OCI-LY3 (cell line): ENCODE data around the gene LAMB3.

Experiments used
- H2AFZ ChIP-seq: fragments of 200-600, 300-600 bp; shearing (Covaris generic); 2 replicates; pipeline ENCODE4 v1.6.0; 2014; ENCODE audit warnings: antibody characterized with exemption, low read depth, low read length
- H3K27ac ChIP-seq: fragments of 200-600, 300-600 bp; sonication (generic); 2 replicates; pipeline ENCODE4 v1.5.1; 2014; ENCODE audit warnings: mild to moderate bottlenecking, low read length, moderate library complexity, mixed read lengths
- H3K27me3 ChIP-seq: fragments of 200-600, 300-600 bp; sonication (generic); 2 replicates; pipeline ENCODE4 v1.6.1; 2014; ENCODE audit warnings: low read depth, low read length, mixed read lengths
- H3K36me3 ChIP-seq: fragments of 200-600, 300-600 bp; sonication (generic); replicated peaks from 2 replicates; pipeline ENCODE3; 2014; ENCODE audit warnings: low read depth, low read length, mixed read lengths
- H3K4me1 ChIP-seq: fragments of 300-600, 200-600 bp; sonication (generic); 2 replicates; pipeline ENCODE4 v1.6.1; 2014; ENCODE audit warnings: low read length, mixed read lengths
- H3K4me2 ChIP-seq: fragments of 200-600, 300-600 bp; sonication (generic); 2 replicates; pipeline ENCODE4 v1.6.1; 2014; ENCODE audit warnings: low read length, mixed read lengths
- H3K4me3 ChIP-seq: fragments of 300-600, 200-600 bp; sonication (generic); 2 replicates; pipeline ENCODE4 v1.5.1; 2014; ENCODE audit warnings: antibody characterized with exemption, mild to moderate bottlenecking, low read length, moderate library complexity
- H3K79me2 ChIP-seq: fragments of 300-600, 200-600 bp; shearing (Covaris generic); 2 replicates; pipeline ENCODE4 v1.6.1; 2014; ENCODE audit warnings: mild to moderate bottlenecking, low read length, mixed read lengths
- H3K9ac ChIP-seq: fragments of 300-600, 200-600 bp; shearing (Covaris generic); 2 replicates; pipeline ENCODE4 v1.6.0; 2014; ENCODE audit warnings: mild to moderate bottlenecking, low read length, moderate library complexity
- H3K9me3 ChIP-seq: fragments of 200-600, 300-600 bp; shearing (Covaris generic); 2 replicates; pipeline ENCODE4 v1.6.1; 2014; ENCODE audit warnings: low read length, mixed read lengths; ENCODE audit not compliant: insufficient read depth
- H4K20me1 ChIP-seq: fragments of 200-600, 300-600 bp; sonication (generic); 2 replicates; pipeline ENCODE4 v1.6.1; 2016; ENCODE audit warnings: low read length, mixed read lengths; ENCODE audit not compliant: insufficient read depth
- CTCF ChIP-seq: fragments of 200-600, 300-600 bp; sonication (generic); IDR thresholded peaks from 2 replicates; pipeline ENCODE4 v1.5.1; 2014; ENCODE audit warnings: antibody characterized with exemption, low read length, low read depth
- EZH2phosphoT487 ChIP-seq: fragments of 200-600 bp; shearing (Covaris generic); IDR thresholded peaks from 2 replicates; pipeline ENCODE4 v1.6.1; 2018; ENCODE audit warnings: antibody characterized with exemption, mixed run types, low read depth

Gene LAMB3

GRCh38 chr1:209611771-209612570, 40.3 kb downstream of the LAMB3 start:
- TF ChIP-seq CTCF (no peak), EZH2phosphoT487 (no peak)
- Histone ChIP-seq H3K4me2 (no peak overlapping the region), H3K4me3 (no peak overlapping the region), H3K27ac (no peak overlapping the region), H3K36me3 (no peaks in the 10 kb centered on the region), H3K4me1 (peaks cover 13% of the 10 kb centered on the region), H3K27me3 (peaks cover 32% of the 10 kb centered on the region), H4K20me1 (no peaks in the 10 kb centered on the region), H3K79me2 (no peaks in the 10 kb centered on the region), H2AFZ (no peak overlapping the region), H3K9me3 (no peaks in the 10 kb centered on the region), H3K9ac (no peak overlapping the region)

- Histone ChIP-seq H3K27me3 (peaks cover 32% of the 10 kb centered on the region), H3K9me3 (no peaks in the 10 kb centered on the region), H4K20me1 (no peaks in the 10 kb centered on the region), H3K79me2 (no peaks in the 10 kb centered on the region), H3K36me3 (no peaks in the 10 kb centered on the region), H3K4me3 (no peak overlapping the region), H2AFZ (no peak overlapping the region), H3K27ac (no peak overlapping the region), H3K4me1 (peaks cover 17% of the 10 kb centered on the region), H3K9ac (no peak overlapping the region), H3K4me2 (no peak overlapping the region)
- TF ChIP-seq EZH2phosphoT487 (no peak), CTCF (no peak)
Observed at GRCh38 chr1:209610631-209610905, 41.7 kb downstream of the LAMB3 start.

GRCh38 chr1:209609791-209610630, 42.2 kb downstream of the LAMB3 start:
- Histone ChIP-seq H3K9ac (no peak overlapping the region), H4K20me1 (no peaks in the 10 kb centered on the region), H3K9me3 (no peaks in the 10 kb centered on the region), H3K27ac (no peak overlapping the region), H3K4me1 (peaks cover 17% of the 10 kb centered on the region), H3K27me3 (peaks cover 28% of the 10 kb centered on the region), H3K79me2 (no peaks in the 10 kb centered on the region), H2AFZ (no peak overlapping the region), H3K4me2 (no peak overlapping the region), H3K36me3 (no peaks in the 10 kb centered on the region), H3K4me3 (no peak overlapping the region)
- no peak for TF ChIP-seq EZH2phosphoT487
- no peak for TF ChIP-seq CTCF

GRCh38 chr1:209609041-209609790, 43.0 kb downstream of the LAMB3 start:
- no peak overlapping the region for H3K4me3 ChIP-seq
- H3K79me2 ChIP-seq: no peaks in the 10 kb centered on the region
- no peak overlapping the region for H2AFZ ChIP-seq
- H4K20me1 ChIP-seq: no peaks in the 10 kb centered on the region
- H3K9ac ChIP-seq: no peak overlapping the region
- H3K4me2 ChIP-seq: no peak overlapping the region
- H3K4me1 ChIP-seq: peaks cover 17% of the 10 kb centered on the region
- peaks cover 20% of the 10 kb centered on the region for H3K27me3 ChIP-seq
- no peak overlapping the region for H3K27ac ChIP-seq
- TF ChIP-seq EZH2phosphoT487 (no peak), CTCF (no peak)
- no peaks in the 10 kb centered on the region for H3K9me3 ChIP-seq
- no peaks in the 10 kb centered on the region for H3K36me3 ChIP-seq
